Bone marrow (tissue), 2 donors: ENCODE data around the gene HHLA2.
"Not testable (repeated sequence)": the region's sequence is repeated elsewhere in the genome, so short reads cannot be mapped to it uniquely, and the experiment has no call there.

ENCODE experiments used
- DNase-seq, 2 donors: peaks; one replicate each; lab custom pipeline; 2025; lab: John Stamatoyannopoulos, UW

HHLA2 gene

DNA sequence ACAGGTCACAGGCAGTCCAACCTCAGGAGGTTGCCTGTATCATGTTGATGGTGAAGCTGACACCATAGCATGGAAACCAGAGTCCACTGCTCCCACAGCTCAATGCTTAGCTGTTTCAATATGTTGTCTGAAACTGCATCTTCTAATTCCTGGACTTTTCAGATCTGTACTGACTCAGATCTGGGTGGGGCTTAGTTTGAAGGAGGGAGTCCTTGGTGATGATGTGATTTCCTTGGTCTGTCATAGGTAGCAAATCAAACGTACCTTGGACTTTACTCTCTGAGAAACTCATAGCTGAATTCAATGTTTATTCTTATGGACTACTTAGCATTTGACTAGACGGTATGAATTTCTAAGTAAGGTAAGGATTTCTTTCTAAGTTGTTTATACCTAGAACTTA is at the start of gene HHLA2:
Gene HHLA2, plus strand, starts transcription at position 310 of the 400 bp plus-strand sequence. CDS start 55,266 bp downstream, outside the sequence.
- DNase-seq: no peak

- no peak for DNase-seq
Measured at GRCh38 chr3:108250626-108251025, 45.7 kb upstream of the HHLA2 start.

DNA sequence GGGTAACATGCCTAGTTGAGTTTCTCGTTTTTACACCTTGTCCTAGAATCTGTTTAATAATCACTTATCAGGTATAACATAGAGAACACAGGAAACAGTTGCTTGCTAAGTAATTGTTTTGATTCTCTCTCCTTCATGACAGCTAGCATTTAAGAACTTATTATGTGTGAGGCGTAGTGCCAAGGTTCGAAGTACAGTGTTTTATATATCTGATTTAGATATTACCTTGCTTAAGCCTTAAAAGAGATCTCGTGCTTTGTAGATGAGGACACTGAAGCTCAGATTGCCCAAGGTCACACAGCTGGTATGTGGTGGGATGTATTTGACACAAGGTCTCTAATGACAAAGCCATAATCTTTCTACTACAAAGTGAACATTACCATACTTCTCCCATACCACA is 45.1 kb upstream of the HHLA2 start:
- DNase-seq: no peak

DNA sequence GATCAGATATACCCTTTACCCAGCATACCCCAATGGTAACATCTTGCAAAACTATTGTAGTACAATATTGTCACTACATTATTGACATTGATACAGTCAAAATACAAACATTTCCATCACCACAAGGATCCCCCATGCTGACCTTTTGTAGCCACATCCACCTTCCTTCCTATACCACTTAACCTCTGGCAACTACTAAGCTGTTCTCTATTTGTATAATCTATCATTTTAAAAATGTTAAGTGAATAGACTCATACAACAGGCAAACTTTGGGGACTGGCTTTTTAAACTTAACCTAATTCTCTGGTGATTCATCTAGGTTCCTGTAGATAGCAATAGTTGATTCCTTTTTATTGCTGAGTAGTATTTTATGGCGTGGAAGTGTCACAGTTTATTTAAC is 44.5 kb upstream of the HHLA2 start:
- DNase-seq: no peak

DNA sequence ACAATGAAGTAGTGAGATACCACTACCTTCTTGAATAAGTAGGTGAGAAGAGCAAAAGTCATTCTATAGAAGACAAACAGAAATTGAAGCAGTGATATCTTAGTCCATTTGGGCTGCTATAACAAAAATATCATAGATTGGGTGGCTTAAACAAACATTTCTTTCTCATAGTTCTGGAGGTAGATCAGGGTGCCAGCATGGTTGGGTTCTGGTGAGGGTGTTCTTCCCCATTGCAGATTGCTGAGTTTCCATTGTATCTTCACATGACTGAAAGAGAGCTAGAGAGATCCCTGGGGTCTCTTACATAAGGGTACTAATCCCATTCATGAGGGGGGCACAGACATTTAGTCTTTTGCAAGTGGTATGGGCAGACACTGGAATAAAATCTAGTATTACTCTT is 41.2 kb upstream of the HHLA2 start:
- DNase-seq: no peak

- DNase-seq: not testable (repeated sequence)
Measured at GRCh38 chr3:108264534-108265298, 31.6 kb upstream of the HHLA2 start.

DNA sequence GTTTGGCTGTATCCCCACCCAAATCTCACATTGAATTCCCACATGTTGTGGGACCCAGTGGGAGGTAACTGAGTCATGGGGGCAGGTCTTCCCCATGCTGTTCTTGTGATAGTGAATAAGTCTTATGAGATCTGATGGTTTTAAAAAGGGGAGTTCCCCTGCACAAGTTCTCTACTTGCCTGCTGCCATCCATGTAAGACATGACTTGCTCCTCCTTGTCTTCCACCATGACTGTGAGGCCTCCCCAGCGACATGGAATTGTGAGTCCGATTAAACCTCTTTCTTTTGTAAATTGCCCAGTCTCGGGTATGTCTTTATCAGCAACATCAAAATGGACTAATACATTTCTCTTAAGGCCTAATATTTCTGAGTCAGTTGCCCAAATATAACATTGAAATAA is 28.1 kb upstream of the HHLA2 start:
- DNase-seq: not testable (repeated sequence)

DNA sequence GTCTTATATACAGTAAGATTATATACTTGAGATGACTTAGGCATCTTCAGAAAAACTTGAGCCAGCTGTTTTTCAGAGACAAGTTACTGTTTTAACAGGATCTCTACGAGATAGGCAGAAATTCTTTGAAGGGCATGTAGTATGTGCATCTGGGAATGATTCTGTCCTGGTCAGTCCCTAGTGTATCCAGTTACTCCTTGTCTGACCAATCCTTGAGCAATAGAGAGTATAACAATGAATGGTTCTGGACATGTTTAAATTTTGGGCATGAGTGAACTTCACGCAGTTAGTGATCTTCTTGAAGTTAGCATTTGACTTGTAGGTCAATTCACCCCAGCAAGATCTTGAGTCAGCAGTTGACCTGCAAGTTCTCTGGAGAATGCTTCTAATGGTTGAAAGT is 24.7 kb upstream of the HHLA2 start:
- no peak for DNase-seq

GRCh38 chr3:108279066-108279465 is 17.3 kb upstream of the HHLA2 start:
- DNase-seq: not testable (repeated sequence)

- no peak for DNase-seq
Measured at GRCh38 chr3:108280476-108280875, 15.9 kb upstream of the HHLA2 start.

GRCh38 chr3:108281670-108282069 is 14.7 kb upstream of the HHLA2 start:
- DNase-seq: no peak

- no peak for DNase-seq
Measured at GRCh38 chr3:108283006-108283405, 13.3 kb upstream of the HHLA2 start.

- no peak for DNase-seq
Measured at GRCh38 chr3:108283989-108284388, 12.4 kb upstream of the HHLA2 start.

- DNase-seq: no peak
Measured at GRCh38 chr3:108285176-108285575, 11.2 kb upstream of the HHLA2 start.

- DNase-seq: no peak
Measured at GRCh38 chr3:108287146-108287545, 9.2 kb upstream of the HHLA2 start.

DNA sequence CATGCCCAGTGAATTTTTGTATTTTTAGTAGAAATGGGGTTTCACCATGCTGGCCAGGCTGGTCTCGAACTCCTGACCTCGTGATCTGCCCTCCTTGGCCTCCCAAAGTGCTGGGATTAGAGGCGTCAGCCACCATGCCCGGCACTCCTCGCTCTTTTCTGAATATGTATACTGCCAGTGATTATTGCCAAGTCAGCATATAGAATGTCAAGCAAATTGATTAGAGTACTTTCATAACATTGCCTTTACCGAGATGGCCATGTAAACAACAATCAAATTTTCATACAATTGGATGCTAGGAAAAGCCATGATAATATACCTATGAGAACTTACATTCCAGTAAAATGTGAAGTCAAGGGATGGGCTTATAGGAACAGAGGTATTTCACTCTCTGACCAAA is 8.2 kb upstream of the HHLA2 start:
- DNase-seq: not testable (repeated sequence)

- no peak for DNase-seq
Measured at GRCh38 chr3:108289159-108289558, 7.2 kb upstream of the HHLA2 start.

- DNase-seq: no peak
Measured at GRCh38 chr3:108292450-108292849, 3.9 kb upstream of the HHLA2 start.

DNA sequence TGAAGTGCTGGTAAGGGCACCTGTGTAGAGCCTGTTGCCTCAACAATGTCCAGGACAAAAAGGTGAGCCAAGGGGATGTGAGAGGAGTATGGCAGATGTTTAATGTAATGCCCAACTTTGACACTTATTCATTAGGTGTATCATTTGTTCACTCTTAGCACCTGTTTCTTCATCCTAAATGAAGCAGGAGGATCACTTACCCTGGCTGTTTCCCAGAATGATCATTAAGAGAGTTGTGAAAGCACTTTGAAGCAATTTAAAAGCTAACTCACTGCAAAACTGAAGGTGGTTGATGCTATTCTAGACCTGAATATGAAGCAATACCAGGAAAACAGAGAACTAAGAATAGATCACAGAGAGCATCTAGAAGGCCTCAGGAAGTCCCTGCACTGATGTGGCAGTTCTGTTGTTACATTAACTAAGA is 3.4 kb upstream of the HHLA2 start:
- DNase-seq: peak in 1 of 2 donors; percentile 47

- DNase-seq: peak in 1 of 2 donors; percentile 65
Measured at GRCh38 chr3:108293858-108294257, 2.5 kb upstream of the HHLA2 start.

DNA sequence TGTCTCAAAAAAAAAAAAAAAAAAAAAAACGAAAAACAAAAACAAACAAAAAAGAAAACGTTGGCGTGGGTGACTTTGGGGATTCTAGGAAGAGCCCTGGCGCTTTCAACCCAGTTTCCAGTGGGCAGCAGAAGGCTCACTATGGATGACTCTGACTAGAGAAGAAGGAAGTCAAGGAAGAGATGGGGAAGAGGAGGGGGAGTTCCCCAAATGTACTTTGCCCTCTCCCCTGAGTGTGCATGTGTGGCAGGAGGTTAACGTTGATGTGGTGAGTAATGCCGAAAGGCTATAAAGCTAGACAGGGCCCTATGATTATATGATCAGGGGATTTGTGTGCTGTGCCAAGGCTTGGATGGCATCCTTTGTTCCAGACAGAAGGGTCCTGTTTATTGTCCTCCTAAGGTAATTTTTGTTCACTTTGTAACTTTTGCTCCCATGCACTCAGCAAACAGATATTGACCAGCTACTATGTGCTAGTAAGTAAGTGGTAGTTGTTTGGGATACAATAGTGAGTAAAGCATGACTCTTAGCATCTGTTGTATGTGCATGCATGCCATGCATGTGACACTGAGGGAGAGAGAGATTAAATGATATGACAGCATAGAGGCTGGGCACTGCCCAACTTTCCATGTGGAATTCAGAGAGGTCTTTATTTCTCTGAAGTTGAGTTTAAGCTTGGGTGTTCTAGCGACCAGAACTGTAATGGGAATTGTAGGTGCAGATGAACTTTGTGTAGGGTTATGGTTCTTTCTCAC is 750 bp upstream of the HHLA2 start:
- DNase-seq: peak in 1 of 2 donors; percentile 65

DNA sequence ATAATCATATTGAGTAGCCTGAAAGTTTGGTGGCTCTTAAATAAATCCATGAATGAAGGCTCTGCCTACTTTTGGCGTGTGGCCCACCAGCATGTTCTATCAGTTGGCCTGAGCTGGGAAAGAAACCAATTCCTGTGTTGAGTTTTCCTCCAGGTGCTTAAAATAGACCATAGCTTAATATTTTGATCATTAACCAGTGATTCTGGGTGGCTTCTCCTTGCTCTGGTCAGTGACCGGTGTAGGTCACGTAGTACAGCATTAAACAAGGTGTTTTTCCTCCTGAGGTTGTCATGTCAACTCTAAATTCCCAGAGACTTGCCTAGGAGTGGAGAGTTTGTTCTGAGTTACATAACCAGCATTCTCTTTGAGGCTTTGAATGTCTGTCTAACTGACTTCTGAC is 1.3 kb downstream of the HHLA2 start:
- DNase-seq: no peak

- no peak for DNase-seq
Measured at GRCh38 chr3:108298056-108298455, 1.7 kb downstream of the HHLA2 start.
